Activated CD4-positive, alpha-beta T cell treated with anti-CD3 and anti-CD28 coated beads for 36 hours (primary cell): ENCODE data around the gene CILP. TPM values are rescaled to one million over a fixed set of nuclear protein-coding genes. Genes with fewer than 3 reads are reported as not detected.

Experiments
- ATAC-seq: fragments of 200-7000 bp; cut with Tn5 transposase; one replicate; pipeline ENCODE4 v1.10.0; 2021; ENCODE audit warnings: mild to moderate bottlenecking, moderate library complexity
- CTCF ChIA-PET: fragments of 350-600 bp; sonication (Branson Sonifier 250); formaldehyde crosslinking; loops from one replicate; lab custom pipeline; 2021; ENCODE audit warnings: antibody characterized with exemption; lab: Charles Lee
- POLR2A ChIA-PET: fragments of 350-600 bp; sonication (Branson Sonifier 250); formaldehyde crosslinking; loops from one replicate; lab custom pipeline; 2021; ENCODE audit warnings: antibody characterized with exemption, inconsistent platforms; lab: Charles Lee
- DNase-seq: peaks from one replicate; pipeline ENCODE4 v3.0.0-alpha.2; 2020
- H3K27ac Mint-ChIP-seq: one replicate; pipeline ENCODE4 v1.8.0; 2021; ENCODE audit warnings: mixed read lengths
- H3K27me3 Mint-ChIP-seq: one replicate; pipeline ENCODE4 v1.8.0; 2021; ENCODE audit warnings: mixed read lengths
- H3K36me3 Mint-ChIP-seq: one replicate; pipeline ENCODE4 v1.8.0; 2021; ENCODE audit warnings: low read depth, mixed read lengths
- H3K4me1 Mint-ChIP-seq: one replicate; pipeline ENCODE4 v1.8.0; 2021; ENCODE audit warnings: mixed read lengths
- H3K4me3 Mint-ChIP-seq: one replicate; pipeline ENCODE4 v1.8.0; 2021; ENCODE audit warnings: mild to moderate bottlenecking, moderate library complexity, mixed read lengths
- H3K9me3 Mint-ChIP-seq: one replicate; pipeline ENCODE4 v1.8.0; 2021; ENCODE audit warnings: low read depth, mixed read lengths
- intact Hi-C, 2 experiments: fragments of 100-400 bp; cut with DNase I in 1 of 2; cut with micrococcal nuclease in 1 of 2; formaldehyde crosslinking; loops; one replicate each; pipeline versions ENCODE4 v1.14.2 to v1.15.1; 2022 to 2024; cut with DNase I, micrococcal nuclease
- total RNA-seq, 2 experiments: library from RNA; stranded (reverse); gene quantifications; one replicate each; pipeline ENCODE4 v1.2.3, GENCODE V29; 2021

Gene CILP, protein sequence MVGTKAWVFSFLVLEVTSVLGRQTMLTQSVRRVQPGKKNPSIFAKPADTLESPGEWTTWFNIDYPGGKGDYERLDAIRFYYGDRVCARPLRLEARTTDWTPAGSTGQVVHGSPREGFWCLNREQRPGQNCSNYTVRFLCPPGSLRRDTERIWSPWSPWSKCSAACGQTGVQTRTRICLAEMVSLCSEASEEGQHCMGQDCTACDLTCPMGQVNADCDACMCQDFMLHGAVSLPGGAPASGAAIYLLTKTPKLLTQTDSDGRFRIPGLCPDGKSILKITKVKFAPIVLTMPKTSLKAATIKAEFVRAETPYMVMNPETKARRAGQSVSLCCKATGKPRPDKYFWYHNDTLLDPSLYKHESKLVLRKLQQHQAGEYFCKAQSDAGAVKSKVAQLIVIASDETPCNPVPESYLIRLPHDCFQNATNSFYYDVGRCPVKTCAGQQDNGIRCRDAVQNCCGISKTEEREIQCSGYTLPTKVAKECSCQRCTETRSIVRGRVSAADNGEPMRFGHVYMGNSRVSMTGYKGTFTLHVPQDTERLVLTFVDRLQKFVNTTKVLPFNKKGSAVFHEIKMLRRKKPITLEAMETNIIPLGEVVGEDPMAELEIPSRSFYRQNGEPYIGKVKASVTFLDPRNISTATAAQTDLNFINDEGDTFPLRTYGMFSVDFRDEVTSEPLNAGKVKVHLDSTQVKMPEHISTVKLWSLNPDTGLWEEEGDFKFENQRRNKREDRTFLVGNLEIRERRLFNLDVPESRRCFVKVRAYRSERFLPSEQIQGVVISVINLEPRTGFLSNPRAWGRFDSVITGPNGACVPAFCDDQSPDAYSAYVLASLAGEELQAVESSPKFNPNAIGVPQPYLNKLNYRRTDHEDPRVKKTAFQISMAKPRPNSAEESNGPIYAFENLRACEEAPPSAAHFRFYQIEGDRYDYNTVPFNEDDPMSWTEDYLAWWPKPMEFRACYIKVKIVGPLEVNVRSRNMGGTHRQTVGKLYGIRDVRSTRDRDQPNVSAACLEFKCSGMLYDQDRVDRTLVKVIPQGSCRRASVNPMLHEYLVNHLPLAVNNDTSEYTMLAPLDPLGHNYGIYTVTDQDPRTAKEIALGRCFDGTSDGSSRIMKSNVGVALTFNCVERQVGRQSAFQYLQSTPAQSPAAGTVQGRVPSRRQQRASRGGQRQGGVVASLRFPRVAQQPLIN
- not detected for total RNA-seq

DNA sequence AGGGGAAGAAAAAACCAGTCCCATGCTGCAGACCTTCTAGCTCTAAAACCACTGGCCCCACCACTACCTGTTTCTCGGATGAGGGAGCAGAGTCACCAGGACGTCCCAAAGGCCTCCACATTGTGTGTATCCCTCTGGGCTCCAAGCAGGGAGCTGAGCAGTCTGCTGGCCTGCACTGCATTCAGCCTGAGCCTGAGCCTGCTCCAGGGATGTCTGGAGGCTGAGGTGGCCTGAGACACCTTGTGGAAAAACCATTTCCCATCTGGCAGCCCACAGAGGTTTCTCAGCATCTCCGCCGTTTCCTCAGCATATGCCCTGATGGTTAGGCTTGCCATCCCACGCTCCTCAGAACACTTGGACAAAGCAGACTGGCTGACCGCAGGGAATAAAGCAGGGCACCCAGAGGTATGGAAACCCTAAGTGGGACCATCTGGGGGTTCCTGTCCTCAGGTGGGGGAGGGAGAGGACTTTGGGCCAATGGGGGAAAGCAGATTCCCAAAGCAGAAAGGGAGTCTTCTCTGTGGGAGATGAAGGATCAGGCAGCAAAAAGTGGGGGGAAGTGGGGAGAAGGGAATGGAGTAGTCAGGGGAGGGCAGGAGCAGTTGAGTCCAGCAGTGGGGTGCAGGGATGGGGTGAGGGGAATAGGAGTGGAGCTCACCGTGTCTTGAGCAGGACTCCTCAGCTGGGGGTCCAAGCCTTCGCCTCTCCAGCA, at the start of gene CILP:
Gene CILP (minus strand): TSS at position 704 of the 712 bp plus-strand sequence. CDS start 1,718 bp downstream, outside the sequence.
- ChIA-PET POLR2A (no interaction called here), CTCF (interaction anchor here (0.7 to 2.3 kb wide), 5 partner anchors 8 to 133 kb away, joined by 3 to 11 read pairs (median 4); partner anchors contain the start of gene PARP16)
- intact Hi-C loops, result loop anchor here in 1 of 2 experiments (5.0 kb wide), 1 partner anchor 61 kb away; no protein-coding TSS in a partner anchor
- H3K4me3 Mint-ChIP-seq, result no peak within 1 kb of the TSS
- DNase-seq (no peak), ATAC-seq (no peak)
- no peaks in the 10 kb centered on the region for H3K9me3 Mint-ChIP-seq
- H3K36me3 Mint-ChIP-seq, result no peaks in the 10 kb centered on the region
- H3K27me3 Mint-ChIP-seq, result no peaks in the 10 kb centered on the region
- H3K27ac Mint-ChIP-seq, result no peak within 1 kb of the TSS
- peaks cover 3% of the 10 kb centered on the region for H3K4me1 Mint-ChIP-seq

DNA sequence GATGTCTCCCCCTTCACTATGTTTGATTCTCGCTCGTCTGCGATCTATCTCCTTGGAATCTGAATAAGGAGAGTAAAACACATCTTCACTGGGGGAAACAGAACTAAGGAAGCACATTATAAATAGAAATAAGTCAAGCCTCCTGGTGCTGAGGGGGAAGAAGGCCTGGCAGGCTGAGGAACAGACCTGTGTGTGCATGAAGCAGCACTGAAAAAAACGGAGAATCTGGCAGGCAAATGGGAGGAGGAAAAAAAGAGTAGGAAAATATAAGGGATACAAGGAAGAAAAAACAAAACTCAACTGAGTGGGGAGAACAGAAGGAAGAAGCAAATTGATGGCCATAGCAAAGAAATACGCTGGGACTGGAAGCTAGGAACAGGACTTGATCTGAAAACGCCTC, 49.7 kb upstream of the CILP start:
- ChIA-PET POLR2A (no interaction called here), CTCF (no interaction called here)
- no peaks in the 10 kb centered on the region for H3K27me3 Mint-ChIP-seq
- peaks cover 36% of the 10 kb centered on the region for H3K36me3 Mint-ChIP-seq
- H3K9me3 Mint-ChIP-seq, result no peaks in the 10 kb centered on the region
- no peak for ATAC-seq
- intact Hi-C loops, result no loop called here
- no peak overlapping the region for H3K27ac Mint-ChIP-seq
- H3K4me3 Mint-ChIP-seq, result no peak overlapping the region
- no peaks in the 10 kb centered on the region for H3K4me1 Mint-ChIP-seq
- DNase-seq, result no peak

DNA sequence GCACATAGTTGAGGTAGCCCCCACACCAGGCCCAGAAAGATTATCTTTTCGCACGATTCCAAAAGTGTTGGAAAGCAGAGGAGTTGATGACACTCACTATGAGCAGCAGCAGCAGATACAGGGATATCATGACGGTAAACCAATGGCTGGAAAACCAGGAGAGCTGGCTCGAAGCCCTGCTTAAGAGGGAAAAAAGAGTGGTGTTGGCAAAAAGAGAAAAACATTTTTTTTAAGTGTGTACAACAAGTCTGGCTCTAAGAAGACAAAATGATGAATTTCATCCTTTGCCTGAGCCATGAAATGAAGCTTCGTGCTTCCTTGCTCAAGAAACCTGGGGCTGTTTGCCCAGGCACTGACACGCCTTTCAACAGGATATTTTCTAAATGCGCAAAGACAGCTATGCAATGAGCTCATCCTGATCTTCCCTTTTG, 48.1 kb upstream of the CILP start:
- H3K9me3 Mint-ChIP-seq, result no peaks in the 10 kb centered on the region
- intact Hi-C loops, result no loop called here
- ChIA-PET POLR2A (no interaction called here), CTCF (interaction anchor here (1.1 kb wide), 1 partner anchor 56 kb away, joined by 3 read pairs; no protein-coding TSS in a partner anchor)
- no peak overlapping the region for H3K27ac Mint-ChIP-seq
- H3K36me3 Mint-ChIP-seq, result peaks cover 38% of the 10 kb centered on the region
- no peak for DNase-seq
- H3K4me3 Mint-ChIP-seq, result no peak overlapping the region
- H3K27me3 Mint-ChIP-seq, result no peaks in the 10 kb centered on the region
- no peaks in the 10 kb centered on the region for H3K4me1 Mint-ChIP-seq
- no peak for ATAC-seq

DNA sequence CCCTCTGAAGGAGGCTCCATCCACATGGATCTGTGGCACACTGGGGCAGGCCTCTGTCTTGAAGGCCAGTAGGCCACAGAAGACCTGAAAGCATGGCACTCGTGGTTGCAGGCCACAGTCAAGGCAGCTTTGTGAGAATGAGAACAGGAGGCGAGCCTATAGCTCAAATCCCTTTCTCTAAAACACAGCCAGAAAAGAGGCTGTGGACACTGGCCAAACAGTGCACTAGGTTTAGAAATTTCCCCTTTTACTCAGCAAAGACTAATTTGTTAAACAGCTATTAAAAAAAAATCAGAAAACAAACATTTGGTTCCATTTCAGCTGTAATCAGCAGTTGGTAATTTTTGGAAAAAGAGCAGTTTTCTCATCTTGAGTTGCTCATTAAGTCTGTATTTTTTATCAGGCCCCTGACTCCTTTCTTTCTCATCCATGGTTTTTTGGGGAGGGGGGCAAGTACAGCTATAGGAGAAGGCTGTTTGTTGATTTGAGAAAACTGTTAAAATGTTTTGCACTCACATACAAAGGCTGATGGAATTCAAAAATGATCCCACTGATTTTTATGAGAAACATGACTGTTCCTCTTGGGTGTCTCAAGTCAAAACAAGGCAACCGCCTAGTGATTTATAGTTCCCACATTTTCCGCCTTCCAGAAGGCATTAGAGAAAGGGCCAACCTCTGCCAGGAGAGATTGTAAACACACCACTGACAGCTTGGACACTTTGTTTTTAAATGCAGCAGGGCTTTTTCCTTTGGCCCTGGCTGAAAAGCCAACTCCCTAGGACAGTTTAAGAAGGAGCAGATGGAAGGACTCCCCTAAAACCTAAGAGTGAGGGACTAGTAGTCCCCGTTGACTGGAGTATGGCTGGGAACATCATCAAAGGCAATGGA, 47.3 kb upstream of the CILP start:
- Mint-ChIP-seq H3K36me3 (peaks cover 41% of the 10 kb centered on the region), H3K4me1 (no peaks in the 10 kb centered on the region), H3K4me3 (no peak overlapping the region), H3K27me3 (no peaks in the 10 kb centered on the region), H3K27ac (no peak overlapping the region), H3K9me3 (no peaks in the 10 kb centered on the region)
- DNase-seq, result no peak
- no peak for ATAC-seq
- POLR2A ChIA-PET, result interaction anchor here (0.7 kb wide), 1 partner anchor 136 kb away, joined by 4 read pairs; no protein-coding TSS in a partner anchor
- CTCF ChIA-PET, result interaction anchor here (0.8 to 1.2 kb wide), 3 partner anchors 9 to 55 kb away, joined by 3 to 9 read pairs (median 5); no protein-coding TSS in a partner anchor
- intact Hi-C loops, result no loop called here

DNA sequence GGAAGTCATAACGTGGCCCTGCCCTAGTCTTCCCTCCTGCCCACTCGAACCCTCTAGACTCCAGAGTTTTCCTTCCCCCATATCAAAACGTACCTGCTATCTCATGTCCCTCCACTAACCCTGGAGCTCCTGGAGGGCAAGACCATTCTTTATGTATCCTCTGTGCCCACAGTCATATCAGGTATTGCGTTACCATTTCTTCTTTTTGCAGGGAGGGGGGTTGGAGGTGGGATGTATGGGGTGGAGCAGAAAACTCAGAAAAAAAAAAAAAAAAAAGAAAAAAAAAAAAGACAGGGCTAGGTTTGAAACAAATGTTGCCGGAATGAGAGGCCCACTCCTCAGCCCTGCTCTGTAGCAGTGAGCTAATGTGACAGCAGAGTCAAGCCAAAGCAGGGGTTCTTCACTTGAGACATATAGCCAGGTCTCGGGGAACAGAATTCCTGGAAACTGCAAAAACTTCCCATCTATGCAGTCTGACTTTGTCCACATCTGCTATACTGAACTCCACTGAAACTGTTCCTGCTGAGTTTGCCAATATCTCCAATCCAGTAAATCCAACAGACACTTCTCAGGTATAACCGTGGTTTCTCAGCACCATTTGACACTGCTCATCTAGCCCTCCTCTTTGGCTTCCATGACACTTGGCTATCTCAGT, 44.3 kb upstream of the CILP start:
- DNase-seq (no peak), ATAC-seq (no peak)
- Mint-ChIP-seq H3K9me3 (no peaks in the 10 kb centered on the region), H3K36me3 (peaks cover 22% of the 10 kb centered on the region), H3K4me1 (peaks cover 4% of the 10 kb centered on the region), H3K27ac (no peak overlapping the region), H3K4me3 (no peak overlapping the region), H3K27me3 (no peaks in the 10 kb centered on the region)
- ChIA-PET POLR2A (no interaction called here), CTCF (interaction anchor here (0.6 kb wide), 2 partner anchors 10 to 623 kb away, joined by 3 to 4 read pairs; no protein-coding TSS in a partner anchor)
- intact Hi-C loops, result no loop called here

DNA sequence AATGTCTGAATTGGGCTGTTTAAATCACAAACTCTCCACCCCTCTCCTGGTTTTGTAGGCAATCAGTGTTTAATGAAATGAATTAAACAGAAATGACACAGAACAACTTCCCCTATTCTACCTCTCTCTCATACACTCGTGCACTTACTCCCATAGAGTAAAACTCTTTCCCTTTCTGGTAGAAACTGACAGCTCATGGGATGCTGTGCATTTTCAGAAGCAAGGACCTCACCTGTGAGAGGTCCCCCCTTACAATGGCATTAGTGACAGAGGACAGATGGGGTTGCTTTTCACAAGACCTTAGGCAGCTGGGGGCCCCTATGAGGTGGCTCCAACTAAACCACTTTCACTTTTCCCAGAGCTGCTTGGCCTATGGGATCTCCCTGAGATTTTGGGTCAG, 43.5 kb upstream of the CILP start:
- CTCF ChIA-PET, result no interaction called here
- ATAC-seq, result no peak
- Mint-ChIP-seq H3K4me3 (no peak overlapping the region), H3K4me1 (peaks cover 13% of the 10 kb centered on the region), H3K27me3 (no peaks in the 10 kb centered on the region), H3K27ac (no peak overlapping the region), H3K36me3 (peaks cover 19% of the 10 kb centered on the region), H3K9me3 (no peaks in the 10 kb centered on the region)
- no peak for DNase-seq
- POLR2A ChIA-PET, result no interaction called here
- intact Hi-C loops, result no loop called here

DNA sequence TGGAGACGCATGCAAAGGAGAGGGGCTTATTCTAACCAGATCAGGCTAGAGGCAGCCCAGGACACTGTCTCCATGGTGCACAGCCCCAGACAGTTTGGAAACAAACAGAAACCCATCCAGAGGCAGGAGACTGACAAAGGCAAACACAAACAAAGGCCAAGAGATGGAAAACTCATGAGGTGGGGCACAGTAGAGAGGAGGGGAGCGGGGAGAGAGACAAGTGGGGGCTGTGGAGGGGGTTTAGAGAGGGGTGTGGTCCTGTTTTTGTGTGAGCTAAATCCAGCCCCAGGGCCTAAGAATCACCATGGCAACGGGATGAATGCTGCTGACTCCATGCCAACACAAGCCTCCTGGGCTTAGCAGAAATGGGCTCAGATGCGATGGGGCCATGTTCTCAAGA, 43.1 kb upstream of the CILP start:
- CTCF ChIA-PET, result no interaction called here
- H3K36me3 Mint-ChIP-seq, result peaks cover 16% of the 10 kb centered on the region
- no peaks in the 10 kb centered on the region for H3K9me3 Mint-ChIP-seq
- H3K4me1 Mint-ChIP-seq, result peaks cover 17% of the 10 kb centered on the region
- no peak overlapping the region for H3K27ac Mint-ChIP-seq
- intact Hi-C loops, result no loop called here
- no peaks in the 10 kb centered on the region for H3K27me3 Mint-ChIP-seq
- H3K4me3 Mint-ChIP-seq, result no peak overlapping the region
- DNase-seq (no peak), ATAC-seq (no peak)
- POLR2A ChIA-PET, result no interaction called here

DNA sequence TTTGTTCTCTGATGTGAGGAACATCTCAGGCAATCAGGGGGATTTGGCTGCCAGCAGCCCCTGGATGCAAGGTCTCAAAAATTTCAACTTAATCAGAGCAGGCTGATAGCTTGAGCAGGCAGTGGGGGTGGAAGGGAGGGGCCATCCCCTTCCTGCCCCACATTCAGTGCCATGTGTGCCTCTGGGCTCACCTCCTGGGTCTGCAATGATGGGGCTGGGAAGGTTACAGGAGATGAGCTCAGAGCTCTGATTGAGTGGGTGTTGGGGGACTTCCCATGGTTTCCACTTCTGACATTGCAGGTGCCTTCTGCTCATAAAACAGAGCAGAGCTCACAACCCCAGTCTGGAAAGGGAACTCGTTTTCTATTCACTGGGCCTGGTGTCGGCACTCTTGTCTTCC, 38.4 kb upstream of the CILP start:
- H3K27ac Mint-ChIP-seq, result peak overlapping the region; percentile 90
- peaks cover 8% of the 10 kb centered on the region for H3K36me3 Mint-ChIP-seq
- H3K27me3 Mint-ChIP-seq, result no peaks in the 10 kb centered on the region
- CTCF ChIA-PET, result interaction anchor here (0.6 to 1.8 kb wide), 9 partner anchors 9 to 48 kb away, joined by 3 to 9 read pairs (median 4); partner anchors contain the start of genes CILP and PARP16
- POLR2A ChIA-PET, result interaction anchor here (0.6 to 2.3 kb wide), 13 partner anchors 36 to 338 kb away, joined by 3 to 27 read pairs (median 4); partner anchors contain the start of genes ANKDD1A, CLPX, PARP16 and RNU5A-1
- peak overlapping the region; percentile 15 for H3K4me3 Mint-ChIP-seq
- H3K9me3 Mint-ChIP-seq, result no peaks in the 10 kb centered on the region
- intact Hi-C loops, result loop anchor here in 1 of 2 experiments (1.0 kb wide), 2 partner anchors 37 to 64 kb away; partner anchors contain the start of genes CLPX and PARP16
- peaks cover 24% of the 10 kb centered on the region for H3K4me1 Mint-ChIP-seq
- ATAC-seq (peak; percentile 99), DNase-seq (peak; percentile 92)

DNA sequence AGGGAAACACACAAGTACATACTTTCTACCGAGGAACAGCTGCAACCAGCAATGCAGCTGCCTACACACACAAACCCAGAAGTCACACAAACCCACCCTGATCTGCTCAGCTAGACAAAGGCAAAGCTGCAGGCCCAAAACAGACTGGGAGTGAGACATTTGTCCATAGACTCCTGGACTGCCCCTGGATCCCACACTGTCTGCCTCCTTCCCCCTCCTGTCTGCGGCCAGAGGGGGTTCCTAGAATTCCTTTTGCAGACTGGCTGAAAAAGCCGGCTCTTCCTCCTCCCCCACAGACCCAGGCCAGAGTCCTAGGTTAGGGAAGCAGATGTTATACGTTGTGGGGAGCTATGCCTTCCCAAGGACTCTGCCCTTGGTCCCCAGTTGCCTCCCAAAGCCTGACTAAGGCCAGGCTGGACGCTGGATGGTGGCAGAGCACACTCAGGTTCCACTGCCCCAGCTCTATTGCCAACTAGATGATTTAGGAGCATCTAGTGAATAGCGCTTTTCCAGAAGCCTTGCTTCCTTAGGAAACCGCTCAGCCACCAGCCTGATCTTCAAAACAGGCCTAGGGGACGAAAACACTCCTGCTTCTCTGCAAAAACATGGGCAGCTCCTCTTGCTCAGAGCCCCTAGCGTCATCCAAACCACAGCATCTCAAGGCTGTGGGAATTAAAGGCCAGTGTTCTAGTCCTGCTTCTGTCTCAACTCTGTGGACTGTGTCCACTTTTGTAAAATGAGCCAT, 37.4 kb upstream of the CILP start:
- CTCF ChIA-PET, result interaction anchor here (1.1 to 1.8 kb wide), 3 partner anchors 20 to 37 kb away, joined by 3 to 9 read pairs (median 4); partner anchors contain the start of gene CILP
- Mint-ChIP-seq H3K4me1 (peaks cover 24% of the 10 kb centered on the region), H3K27ac (peak overlapping the region; percentile 90), H3K27me3 (no peaks in the 10 kb centered on the region), H3K9me3 (no peaks in the 10 kb centered on the region), H3K36me3 (peaks cover 8% of the 10 kb centered on the region), H3K4me3 (no peak overlapping the region)
- POLR2A ChIA-PET, result interaction anchor here (0.6 to 2.3 kb wide), 4 partner anchors 27 to 337 kb away, joined by 3 to 27 read pairs (median 10); partner anchors contain the start of genes ANKDD1A, PARP16 and RNU5B-1
- no peak for ATAC-seq
- intact Hi-C loops, result loop anchor here in 1 of 2 experiments (1.0 kb wide), 2 partner anchors 38 to 63 kb away; partner anchors contain the start of genes CLPX and PARP16
- no peak for DNase-seq
